Ascending aorta (tissue), 2 donors: ENCODE data around the gene KRTAP1-1. TPM values are rescaled to one million over a fixed set of nuclear protein-coding genes. Genes with fewer than 3 reads are reported as not detected.

Experiments
- DNase-seq, 2 donors: peaks; one replicate each; pipeline ENCODE4 v3.0.0-alpha.2; 2019; ENCODE audit warnings: low spot score in 2 of 2
- H3K27ac ChIP-seq, 2 donors: fragments of 200-600 bp; sonication (generic); one replicate each; pipeline ENCODE4 v1.5.1; 2016 to 2017; ENCODE audit warnings: mild to moderate bottlenecking in 1 of 2
- H3K27me3 ChIP-seq: fragments of 200-600 bp; sonication (generic); one replicate; pipeline ENCODE4 v1.5.1; 2017
- H3K36me3 ChIP-seq, 2 donors: fragments of 200-600 bp; sonication (generic); one replicate each; pipeline ENCODE4 v1.5.1; 2016
- H3K4me1 ChIP-seq, 2 donors: fragments of 200-600 bp; sonication (generic); one replicate each; pipeline ENCODE4 v1.5.1; 2016 to 2017; ENCODE audit warnings: mild to moderate bottlenecking in 1 of 2
- H3K4me3 ChIP-seq, 2 donors: fragments of 200-600 bp; sonication (generic); one replicate each; pipeline ENCODE4 v1.5.1; 2016 to 2017; ENCODE audit warnings: mild to moderate bottlenecking in 1 of 2
- H3K9me3 ChIP-seq, 2 donors: fragments of 200-600 bp; sonication (generic); one replicate each; pipeline ENCODE4 v1.5.1; 2016
- CTCF ChIP-seq, 3 experiments: fragments of 200-600 bp in 2 of 3; fragments of 450-650 bp in 1 of 3; sonication (generic) in 2 of 3; IDR thresholded peaks; one replicate each; pipeline ENCODE4 v1.5.1; 2016 to 2019; ENCODE audit warnings: antibody characterized with exemption in 3 of 3, mild to moderate bottlenecking in 1 of 3, moderate library complexity in 1 of 3
- intact Hi-C: fragments of 100-400 bp; cut with DNase I; formaldehyde crosslinking; loops from one replicate; pipeline ENCODE4 v1.15.1; 2023
- total RNA-seq: library from RNA; depleted of rRNA; stranded (reverse); fragments of >200 nt; gene quantifications from one replicate; pipeline ENCODE4 v1.1.0, GENCODE V29; 2016

Gene KRTAP1-1
- total RNA-seq, 1 donor from 2014 or later, result not detected

DNA sequence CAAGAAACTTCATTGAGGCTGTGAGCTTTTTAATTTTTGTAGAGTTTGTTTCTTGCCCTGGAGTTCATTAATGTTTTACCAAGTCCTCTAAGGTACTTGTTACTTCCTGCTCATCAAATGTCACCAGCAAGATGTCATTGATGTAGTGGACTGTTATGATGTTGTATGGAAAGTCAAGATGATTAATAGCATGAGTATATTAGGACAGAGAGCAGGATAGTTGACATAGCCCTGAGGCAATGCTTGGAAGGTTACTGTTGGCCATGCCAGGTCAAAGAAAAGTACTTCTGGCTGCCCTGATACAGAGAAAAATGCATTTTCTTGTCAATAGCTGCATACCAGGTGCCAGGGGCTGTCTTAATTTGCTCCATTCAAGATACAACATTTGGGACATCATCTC is 20.9 kb downstream of the KRTAP1-1 start:
- no peak for TF ChIP-seq CTCF (IDR thresholded peaks at IDR 0.05)
- no peaks in the 10 kb centered on the region for H3K36me3 ChIP-seq
- H3K9me3 ChIP-seq, result no peaks in the 10 kb centered on the region
- intact Hi-C loops, result no loop called here
- no peak for DNase-seq
- H3K27me3 ChIP-seq, result no peaks in the 10 kb centered on the region
- no peaks in the 10 kb centered on the region for H3K4me1 ChIP-seq
- H3K4me3 ChIP-seq, result no peak overlapping the region
- no peak overlapping the region for H3K27ac ChIP-seq

DNA sequence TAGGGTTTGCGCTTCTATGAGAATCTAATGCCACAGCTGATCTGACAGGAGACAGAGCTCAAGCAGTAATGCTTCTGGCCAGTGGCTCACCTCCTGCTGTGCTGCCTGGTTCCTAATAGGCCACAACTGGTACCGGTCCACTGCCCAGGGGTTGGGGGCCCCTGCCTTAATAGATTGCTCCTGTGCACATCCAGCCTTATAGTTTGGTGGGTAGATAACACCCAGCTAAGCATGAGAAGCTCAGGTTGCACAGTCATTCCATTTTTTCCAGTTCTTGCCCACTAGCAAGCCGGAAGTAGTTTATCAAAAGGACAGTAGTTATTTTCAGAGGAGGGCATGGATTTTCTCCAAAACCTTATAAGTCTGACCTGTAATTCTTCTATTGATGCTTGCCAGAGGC is 21.8 kb downstream of the KRTAP1-1 start:
- TF ChIP-seq CTCF (IDR thresholded peaks at IDR 0.05), result no peak
- intact Hi-C loops, result no loop called here
- no peaks in the 10 kb centered on the region for H3K36me3 ChIP-seq
- H3K9me3 ChIP-seq, result no peaks in the 10 kb centered on the region
- H3K4me3 ChIP-seq, result no peak overlapping the region
- no peak for DNase-seq
- H3K27ac ChIP-seq, result no peak overlapping the region
- H3K27me3 ChIP-seq, result no peaks in the 10 kb centered on the region
- no peaks in the 10 kb centered on the region for H3K4me1 ChIP-seq

DNA sequence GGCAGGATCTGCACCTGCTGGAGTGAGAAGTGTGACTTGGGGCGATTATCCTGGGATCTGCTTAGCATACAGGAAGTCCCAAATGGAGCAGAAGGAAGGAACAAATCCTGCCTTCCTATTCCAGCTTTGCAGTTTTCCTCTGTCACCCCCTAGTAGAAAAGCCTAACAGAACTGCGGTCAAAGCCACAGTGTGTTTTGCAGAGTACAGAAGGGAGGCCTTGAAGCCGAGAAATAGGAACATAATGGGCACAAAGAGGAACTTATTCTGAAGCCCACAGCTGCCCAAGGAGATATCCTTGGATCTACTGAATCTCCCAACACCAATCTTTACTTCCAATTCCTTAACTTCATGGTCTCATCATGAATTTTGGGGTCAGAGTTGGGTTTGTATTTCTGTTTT is 22.7 kb downstream of the KRTAP1-1 start:
- no peak for TF ChIP-seq CTCF (IDR thresholded peaks at IDR 0.05)
- Histone ChIP-seq H3K27me3 (no peaks in the 10 kb centered on the region), H3K27ac (no peak overlapping the region), H3K9me3 (no peaks in the 10 kb centered on the region), H3K4me1 (no peaks in the 10 kb centered on the region), H3K36me3 (no peaks in the 10 kb centered on the region), H3K4me3 (no peak overlapping the region)
- DNase-seq, result no peak
- intact Hi-C loops, result no loop called here

- Histone ChIP-seq H3K4me1 (no peaks in the 10 kb centered on the region), H3K27me3 (no peaks in the 10 kb centered on the region), H3K4me3 (no peak overlapping the region), H3K27ac (no peak overlapping the region), H3K36me3 (no peaks in the 10 kb centered on the region), H3K9me3 (no peaks in the 10 kb centered on the region)
- DNase-seq, result no peak
- intact Hi-C loops, result no loop called here
- TF ChIP-seq CTCF (IDR thresholded peaks at IDR 0.05), result no peak
These were observed 24.6 kb downstream of the KRTAP1-1 start for GRCh38 chr17:41016578-41017215.

- intact Hi-C loops, result no loop called here
These were observed 25.8 kb downstream of the KRTAP1-1 start for GRCh38 chr17:41015454-41015853.

More at GRCh38 chr17:41015454-41015853, 25.8 kb downstream of the KRTAP1-1 start:
- Histone ChIP-seq H3K36me3 (no peaks in the 10 kb centered on the region), H3K27me3 (no peaks in the 10 kb centered on the region), H3K4me1 (no peaks in the 10 kb centered on the region), H3K4me3 (no peak overlapping the region), H3K27ac (no peak overlapping the region), H3K9me3 (no peaks in the 10 kb centered on the region)
- DNase-seq, result no peak
- no peak for TF ChIP-seq CTCF (IDR thresholded peaks at IDR 0.05)
